Articular chondrocyte of knee joint (primary cell): ENCODE results near the gene AARS1. TPM values are rescaled to one million over a fixed set of nuclear protein-coding genes. Genes with fewer than 3 reads are reported as not detected.

Experiments used
- small RNA-seq: library from RNA; depleted of rRNA; stranded (forward); fragments of <200 nt; gene quantifications from one replicate; pipeline ENCODE3, GENCODE V24; 2012
- total RNA-seq: library from RNA; depleted of rRNA; stranded (reverse); fragments of >200 nt; gene quantifications from 2 replicates; pipeline ENCODE4 v1.2.3, GENCODE V29; 2012

The AARS1 gene
- 103 and 115 TPM in 2 replicates for total RNA-seq

DNA sequence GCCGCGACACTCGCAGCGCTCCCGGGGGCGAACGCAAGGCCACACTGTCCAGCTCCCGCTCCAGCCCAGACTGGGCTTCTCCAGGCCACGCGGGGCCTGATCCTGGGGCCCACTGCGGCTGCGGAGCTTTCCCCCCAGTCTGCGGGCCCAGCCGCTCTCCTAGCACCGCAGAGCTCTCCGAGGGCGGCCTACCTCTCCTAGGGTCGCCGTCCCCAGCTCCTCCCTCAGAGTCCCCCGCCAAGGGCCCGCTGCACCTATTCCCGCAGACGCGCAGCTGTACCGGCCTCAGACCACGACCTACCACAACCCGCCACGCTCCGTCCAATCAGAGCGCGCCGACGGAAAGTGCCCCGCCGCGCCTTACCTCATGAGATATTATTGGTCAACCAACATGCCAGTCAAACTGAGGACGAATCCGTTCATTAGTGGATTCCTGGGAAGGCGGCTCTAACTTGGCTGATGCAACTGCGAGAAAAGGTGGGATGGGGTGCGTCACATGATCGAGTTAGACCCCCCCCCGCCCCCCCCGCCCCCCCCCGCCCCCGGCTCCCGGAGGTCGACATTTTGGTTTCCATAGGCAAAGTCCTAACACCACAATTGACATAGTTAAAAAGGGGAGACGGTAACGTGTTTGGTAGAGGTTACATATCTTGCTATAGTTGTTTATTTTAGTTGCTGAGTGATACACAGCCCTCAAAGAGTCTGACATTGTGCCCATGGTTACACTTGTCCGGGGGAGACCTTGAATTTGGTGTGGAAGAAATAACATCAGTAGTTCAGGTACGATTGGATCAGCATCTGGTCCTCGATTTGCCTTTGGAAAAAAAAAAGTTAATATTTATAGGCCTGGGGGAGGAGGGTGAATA lies at the start of gene AARS1:
Gene AARS1 (minus strand): TSS at position 278 of the 866 bp plus-strand sequence. CDS start 6,743 bp downstream, outside the sequence.

DNA sequence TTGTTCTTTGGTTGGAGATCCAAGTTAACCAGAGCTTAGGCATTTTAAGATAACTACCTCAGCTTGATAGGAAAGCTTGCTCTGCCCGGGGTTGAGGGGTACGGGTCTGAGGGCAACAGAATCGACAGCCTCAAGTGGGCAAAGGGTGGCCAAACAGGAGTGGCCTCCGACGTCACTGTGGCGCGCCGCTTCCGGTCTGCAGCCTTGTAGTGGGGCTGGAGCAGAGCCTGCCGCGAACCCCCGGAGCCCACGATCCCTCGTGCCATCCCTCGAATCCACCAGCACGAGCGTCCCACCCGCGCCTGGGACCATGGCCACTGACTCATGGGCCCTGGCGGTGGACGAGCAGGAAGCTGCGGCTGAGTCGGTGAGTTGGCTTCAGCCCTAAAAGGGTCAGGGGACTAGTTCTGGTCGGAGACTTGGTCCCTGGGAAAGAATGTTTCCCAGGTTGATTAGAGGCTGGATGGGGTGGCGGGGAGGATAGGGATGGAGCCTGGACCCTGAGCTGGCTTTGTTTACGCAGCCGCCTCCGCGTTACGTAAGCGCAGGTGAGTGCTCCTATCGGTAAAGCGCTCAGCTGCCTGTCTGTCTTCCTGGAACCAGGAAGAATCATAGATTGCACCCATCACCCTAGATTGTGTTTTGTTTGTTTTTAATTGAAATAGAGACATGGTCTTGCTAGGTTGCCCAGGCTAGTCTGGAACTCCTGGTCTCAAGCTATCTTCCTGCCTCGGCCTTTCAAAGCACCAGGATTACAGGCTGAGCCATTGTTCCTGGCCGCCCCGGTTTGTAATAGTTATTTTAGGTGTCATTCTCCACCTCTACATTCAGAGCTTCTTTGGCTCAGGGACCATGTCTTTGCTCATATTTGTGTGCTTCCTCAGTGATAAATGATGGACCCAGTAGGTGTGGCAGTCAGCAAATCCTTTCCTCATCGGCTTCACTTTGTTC lies 10.0 kb upstream of the AARS1 start, which contains the start of gene DDX19B:
Gene DDX19B (plus strand): TSS at position 199 of the 951 bp plus-strand sequence. CDS start 112 bp downstream, at position 311.

DNA sequence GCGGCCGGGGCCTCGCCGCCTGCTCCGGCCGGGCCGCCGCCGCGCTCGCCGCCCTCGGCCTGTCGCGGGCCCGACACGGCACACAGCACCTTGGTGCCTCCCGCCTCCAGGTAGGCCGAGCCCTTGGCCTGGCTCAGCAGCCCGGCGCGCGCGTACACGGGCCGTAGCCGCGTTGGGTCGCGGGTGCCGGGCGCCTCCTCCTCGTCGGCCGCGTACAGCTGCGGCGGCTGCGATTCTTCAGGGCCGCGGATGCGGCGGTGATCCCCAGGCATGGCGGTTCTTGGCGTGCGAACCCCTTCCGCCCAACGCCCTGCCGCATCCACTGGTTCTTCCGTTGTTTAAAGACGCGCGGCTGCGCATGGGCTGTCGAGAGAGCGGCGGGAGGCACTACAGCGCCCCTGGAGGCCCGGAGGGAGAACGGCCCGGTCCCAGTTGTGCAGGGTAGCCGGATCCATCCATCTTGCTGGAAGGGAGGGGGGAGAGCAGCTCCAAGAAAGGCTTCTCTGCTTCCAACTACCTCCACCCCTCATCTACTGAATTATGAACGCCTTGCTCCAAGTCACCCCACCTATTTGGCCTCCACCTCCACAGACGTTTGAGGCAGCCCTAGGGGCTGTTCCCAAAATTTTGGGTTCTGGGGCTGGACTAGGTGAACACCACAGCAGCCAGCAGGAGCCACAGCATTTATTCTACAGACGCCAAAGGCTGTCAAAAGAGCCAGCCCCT lies 37.5 kb downstream of the AARS1 start, which contains the start of gene EXOSC6:
Gene EXOSC6 (minus strand): TSS at position 312 of the 726 bp plus-strand sequence. CDS start 40 bp downstream, at position 272.

Small RNAs within 50 kb of the gene (small RNA-seq; reads per million reads assigned to genes)
- gene AC009060.2 = not detected
- gene RN7SL279P = not detected

Other genes starting within 250 kb of the AARS1 start
- gene PDPR, start 175.2 kb downstream of the AARS1 start, total RNA-seq = 22.9 and 28.2 TPM in 2 replicates
- 0.13 and 0.22 TPM in 2 replicates for gene CLEC18C, start 115.7 kb downstream of the AARS1 start, total RNA-seq
- 24.3 and 25.1 TPM in 2 replicates for gene EXOSC6, start 37.6 kb downstream of the AARS1 start, total RNA-seq
- 34.8 and 36.3 TPM in 2 replicates for gene DDX19B, start 9.7 kb upstream of the AARS1 start, total RNA-seq
- 36.7 and 36.8 TPM in 2 replicates for gene DDX19A, start 57.4 kb upstream of the AARS1 start, total RNA-seq
- 17.8 and 23.9 TPM in 2 replicates for gene ST3GAL2, start 149.6 kb upstream of the AARS1 start, total RNA-seq
- 9.6 and 11.0 TPM in 2 replicates for gene FCSK, start 165.1 kb upstream of the AARS1 start, total RNA-seq
- gene COG4, start 234.0 kb upstream of the AARS1 start, total RNA-seq = 52.9 and 76.6 TPM in 2 replicates
- 149 and 155 TPM in 2 replicates for gene SF3B3, start 234.3 kb upstream of the AARS1 start, total RNA-seq